IPS-18a (cell line): ENCODE measurements around the gene SKP2.
"Not testable (repeated sequence)": the region's sequence is repeated elsewhere in the genome, so short reads cannot be mapped to it uniquely, and the experiment has no call there.

Experiments used
- H3K27ac ChIP-seq: one replicate; pipeline ENCODE4 v1.5.1; 2013; ENCODE audit warnings: low read length
- H3K27me3 ChIP-seq: one replicate; pipeline ENCODE4 v1.6.1; 2013; ENCODE audit warnings: mild to moderate bottlenecking, low read length; ENCODE audit not compliant: control insufficient read depth, insufficient read depth
- H3K36me3 ChIP-seq: one replicate; pipeline ENCODE4 v1.6.1; 2013; ENCODE audit warnings: low read depth, low read length; ENCODE audit not compliant: control insufficient read depth
- H3K4me1 ChIP-seq: one replicate; pipeline ENCODE4 v1.6.1; 2013; ENCODE audit warnings: low read depth, low read length; ENCODE audit not compliant: control insufficient read depth
- H3K4me3 ChIP-seq: one replicate; pipeline ENCODE4 v1.5.1; 2013; ENCODE audit warnings: low read length
- H3K9ac ChIP-seq: one replicate; pipeline ENCODE4 v1.6.1; 2013; ENCODE audit warnings: mild to moderate bottlenecking, low read length, moderate library complexity
- H3K9me3 ChIP-seq: one replicate; pipeline ENCODE4 v1.6.1; 2013; ENCODE audit warnings: low read depth, low read length; ENCODE audit not compliant: control insufficient read depth

The SKP2 gene

GRCh38 chr5:36151434-36152323, at the start of gene SKP2, which contains the start of gene LMBRD2:
Gene SKP2, plus strand, starts transcription at chr5:36152111. Its CDS starts 152 bp downstream, at chr5:36152263.
Gene LMBRD2, minus strand, starts transcription at chr5:36151887. Its CDS starts 8,538 bp downstream, at chr5:36143349.
- Histone ChIP-seq H3K9ac (peak within 1 kb of the TSS; percentile 94), H3K27ac (peak within 1 kb of the TSS; percentile 92), H3K4me3 (peak within 1 kb of the TSS; percentile 100), H3K9me3 (no peaks in the 10 kb centered on the region), H3K27me3 (no peaks in the 10 kb centered on the region), H3K36me3 (peaks cover 18% of the 10 kb centered on the region), H3K4me1 (no peaks in the 10 kb centered on the region)

- H3K27ac ChIP-seq, result no peak overlapping the region
- no peaks in the 10 kb centered on the region for H3K27me3 ChIP-seq
- peaks cover 9% of the 10 kb centered on the region for H3K4me1 ChIP-seq
- no peaks in the 10 kb centered on the region for H3K9me3 ChIP-seq
- H3K4me3 ChIP-seq, result no peak overlapping the region
- no peak overlapping the region for H3K9ac ChIP-seq
- no peaks in the 10 kb centered on the region for H3K36me3 ChIP-seq
These were observed 46.1 kb upstream of the SKP2 start for GRCh38 chr5:36105819-36106218.

DNA sequence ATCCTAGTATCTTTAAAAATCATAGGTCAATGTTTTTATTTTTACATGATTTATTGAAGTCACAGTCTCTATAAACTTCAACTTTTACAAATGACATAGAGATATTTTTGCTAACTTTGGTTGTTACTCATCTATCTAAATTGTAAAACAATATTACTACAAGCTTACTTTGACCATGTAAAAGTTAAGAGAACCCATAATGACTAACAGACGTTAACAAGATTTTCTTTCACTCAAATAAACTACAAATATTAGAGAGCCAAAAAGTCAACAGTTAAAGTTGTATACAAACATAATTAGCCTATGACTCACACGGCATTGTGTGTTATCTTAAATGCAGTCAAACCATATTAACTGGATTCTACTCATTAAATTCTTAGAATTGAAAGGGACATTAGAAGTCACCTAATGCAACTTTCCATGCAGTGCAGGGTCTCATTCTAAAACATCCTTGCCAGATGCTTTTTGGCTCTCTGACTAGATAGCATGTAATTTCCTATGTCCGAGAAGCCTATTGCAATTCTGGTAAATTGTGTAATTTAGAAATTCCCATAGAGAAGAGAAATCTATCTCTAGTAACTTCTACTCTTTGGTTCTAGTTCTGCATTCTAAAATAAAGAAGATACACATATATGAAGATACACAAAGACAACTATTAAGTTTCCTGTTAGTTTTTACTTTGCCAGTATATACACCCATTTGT, 43.0 kb upstream of the SKP2 start:
- Histone ChIP-seq H3K27ac (no peak overlapping the region), H3K9me3 (no peaks in the 10 kb centered on the region), H3K36me3 (no peaks in the 10 kb centered on the region), H3K4me3 (no peak overlapping the region), H3K9ac (no peak overlapping the region), H3K4me1 (no peaks in the 10 kb centered on the region), H3K27me3 (no peaks in the 10 kb centered on the region)

DNA sequence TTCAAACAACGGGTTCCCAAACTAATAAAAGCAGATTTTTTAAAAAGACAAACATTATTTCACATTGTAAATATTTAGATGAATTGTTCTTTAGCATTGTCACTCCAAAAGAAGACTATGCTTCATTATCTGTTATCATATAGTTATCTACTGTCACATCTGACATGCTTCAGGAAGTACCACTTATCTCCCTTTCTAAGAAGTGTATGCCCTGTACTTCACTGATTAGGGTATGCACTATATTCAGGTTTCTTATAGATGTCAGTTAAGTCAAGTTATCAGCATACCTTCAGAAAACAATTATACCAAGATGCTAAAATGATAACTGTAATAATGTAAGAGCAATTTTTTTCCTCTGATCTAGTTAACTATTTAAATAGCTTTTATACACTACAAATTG, 40.7 kb upstream of the SKP2 start:
- H3K27ac ChIP-seq, result no peak overlapping the region
- H3K36me3 ChIP-seq, result no peaks in the 10 kb centered on the region

GRCh38 chr5:36125868-36126267, 26.0 kb upstream of the SKP2 start:
- H3K36me3 ChIP-seq, result no peaks in the 10 kb centered on the region
- no peak overlapping the region for H3K9ac ChIP-seq
- no peak overlapping the region for H3K27ac ChIP-seq
- no peak overlapping the region for H3K4me3 ChIP-seq
- H3K27me3 ChIP-seq, result no peaks in the 10 kb centered on the region
- H3K9me3 ChIP-seq, result no peaks in the 10 kb centered on the region
- H3K4me1 ChIP-seq, result no peaks in the 10 kb centered on the region

More for the DNA sequence above, 40.7 kb upstream of the SKP2 start:
- no peak overlapping the region for H3K9ac ChIP-seq
- H3K4me3 ChIP-seq, result no peak overlapping the region
- H3K9me3 ChIP-seq, result no peaks in the 10 kb centered on the region
- H3K27me3 ChIP-seq, result no peaks in the 10 kb centered on the region
- no peaks in the 10 kb centered on the region for H3K4me1 ChIP-seq

- H3K4me1 ChIP-seq, result no peaks in the 10 kb centered on the region
- H3K9ac ChIP-seq, result no peak overlapping the region
- no peaks in the 10 kb centered on the region for H3K9me3 ChIP-seq
- no peaks in the 10 kb centered on the region for H3K27me3 ChIP-seq
- no peaks in the 10 kb centered on the region for H3K36me3 ChIP-seq
- no peak overlapping the region for H3K27ac ChIP-seq
- H3K4me3 ChIP-seq, result no peak overlapping the region
These were observed 23.1 kb upstream of the SKP2 start for GRCh38 chr5:36128795-36129194.

DNA sequence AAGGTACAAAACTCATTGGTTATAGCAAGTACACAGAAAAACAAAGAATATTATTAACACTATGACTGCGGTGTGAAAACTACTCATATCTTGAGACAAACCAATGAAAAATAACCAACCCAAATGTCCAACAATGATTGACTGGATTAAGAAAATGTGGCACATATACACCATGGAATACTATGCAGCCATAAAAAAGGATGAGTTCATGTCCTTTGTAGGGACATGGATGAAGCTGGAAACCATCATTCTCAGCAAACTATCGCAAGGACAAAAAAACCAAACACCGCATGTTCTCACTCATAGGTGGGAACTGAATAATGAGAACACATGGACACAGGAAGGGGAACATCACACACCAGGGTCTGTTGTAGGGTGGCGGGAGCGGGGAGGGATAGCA, 22.2 kb upstream of the SKP2 start:
- H3K4me3 ChIP-seq, H3K9ac ChIP-seq, H3K27ac ChIP-seq, H3K36me3 ChIP-seq, H3K27me3 ChIP-seq, H3K9me3 ChIP-seq, H3K4me1 ChIP-seq: not testable (repeated sequence)

DNA sequence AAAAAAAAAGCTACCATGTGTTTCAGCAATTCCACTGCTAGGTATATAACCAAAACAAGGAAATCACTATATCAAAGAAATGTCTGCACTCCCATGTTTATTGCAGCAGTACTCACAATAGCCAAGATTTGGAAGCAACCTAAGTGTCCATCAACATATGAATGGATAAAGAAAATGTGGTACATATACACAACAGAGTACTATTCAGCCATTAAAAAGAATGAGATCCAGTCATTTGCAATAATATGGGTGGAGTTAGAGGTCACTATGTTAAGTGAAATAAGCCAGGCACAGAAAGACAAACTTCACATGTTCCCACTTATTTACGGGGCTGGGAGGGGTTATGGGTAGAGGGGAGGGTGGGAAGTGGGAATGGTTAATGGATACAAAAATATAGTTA, 18.9 kb upstream of the SKP2 start:
- H3K9me3 ChIP-seq, H3K9ac ChIP-seq, H3K36me3 ChIP-seq, H3K4me1 ChIP-seq, H3K27me3 ChIP-seq, H3K4me3 ChIP-seq, H3K27ac ChIP-seq: not testable (repeated sequence)

GRCh38 chr5:36135988-36136387, 15.9 kb upstream of the SKP2 start:
- Histone ChIP-seq H3K27me3 (no peaks in the 10 kb centered on the region), H3K9ac (no peak overlapping the region), H3K9me3 (no peaks in the 10 kb centered on the region), H3K27ac (no peak overlapping the region), H3K36me3 (no peaks in the 10 kb centered on the region), H3K4me1 (no peaks in the 10 kb centered on the region), H3K4me3 (no peak overlapping the region)

GRCh38 chr5:36136581-36136980, 15.3 kb upstream of the SKP2 start:
- Histone ChIP-seq H3K27me3 (no peaks in the 10 kb centered on the region), H3K36me3 (no peaks in the 10 kb centered on the region), H3K9me3 (no peaks in the 10 kb centered on the region), H3K4me1 (no peaks in the 10 kb centered on the region), H3K27ac (no peak overlapping the region), H3K9ac (no peak overlapping the region), H3K4me3 (no peak overlapping the region)

- Histone ChIP-seq H3K9me3 (no peaks in the 10 kb centered on the region), H3K36me3 (no peaks in the 10 kb centered on the region), H3K9ac (no peak overlapping the region), H3K4me1 (no peaks in the 10 kb centered on the region), H3K27ac (no peak overlapping the region), H3K4me3 (no peak overlapping the region), H3K27me3 (no peaks in the 10 kb centered on the region)
These were observed 12.8 kb upstream of the SKP2 start for GRCh38 chr5:36138900-36139683.
